Hindlimb muscle (tissue), 1 donor: ENCODE results near the gene STXBP6. TPM values are rescaled to one million over a fixed set of nuclear protein-coding genes. Genes with fewer than 3 reads are reported as not detected.
A peak's percentile ranks its signal among the peaks of the same experiment; 100 is the strongest.

ENCODE experiments used
- DNase-seq: peaks from one replicate; pipeline ENCODE4 v3.0.0-alpha.2; 2013
- polyA plus RNA-seq: library from polyadenylated mRNA; unstranded; fragments of 120-200 nt; gene quantifications from one replicate; pipeline ENCODE4 v1.2.1, GENCODE V29; 2013; ENCODE audit not compliant: insufficient read length

STXBP6 gene
- polyA plus RNA-seq = 24.9 TPM

- DNase-seq = peak; percentile 88
Measured at GRCh38 chr14:25049568-25050268, at the start of gene STXBP6. STXBP6 (minus strand) TSS chr14:25050147; CDS start chr14:24974818, 75,329 bp downstream.

- no peak for DNase-seq
Measured at GRCh38 chr14:25097120-25097519, 47.2 kb upstream of the STXBP6 start.

GRCh38 chr14:25095736-25096437 lies 45.9 kb upstream of the STXBP6 start:
- no peak for DNase-seq

- DNase-seq = no peak
Measured at GRCh38 chr14:25094171-25094907, 44.4 kb upstream of the STXBP6 start.

GRCh38 chr14:25092258-25092740 lies 42.4 kb upstream of the STXBP6 start:
- DNase-seq = no peak

GRCh38 chr14:25090716-25091454 lies 40.9 kb upstream of the STXBP6 start:
- no peak for DNase-seq

- DNase-seq = no peak
Measured at GRCh38 chr14:25090256-25090655, 40.3 kb upstream of the STXBP6 start.

- no peak for DNase-seq
Measured at GRCh38 chr14:25089496-25089895, 39.5 kb upstream of the STXBP6 start.

- DNase-seq = no peak
Measured at GRCh38 chr14:25086821-25087396, 37.0 kb upstream of the STXBP6 start.

GRCh38 chr14:25086081-25086480 lies 36.1 kb upstream of the STXBP6 start:
- DNase-seq = no peak

GRCh38 chr14:25080682-25081081 lies 30.7 kb upstream of the STXBP6 start:
- DNase-seq = no peak

- DNase-seq = no peak
Measured at GRCh38 chr14:25079311-25079710, 29.4 kb upstream of the STXBP6 start.

- DNase-seq = no peak
Measured at GRCh38 chr14:25074099-25074685, 24.2 kb upstream of the STXBP6 start.

GRCh38 chr14:25069879-25070278 lies 19.9 kb upstream of the STXBP6 start:
- no peak for DNase-seq

- no peak for DNase-seq
Measured at GRCh38 chr14:25067600-25067999, 17.7 kb upstream of the STXBP6 start.

- DNase-seq = no peak
Measured at GRCh38 chr14:25062022-25062321, 12.0 kb upstream of the STXBP6 start.

- no peak for DNase-seq
Measured at GRCh38 chr14:25056688-25057078, 6.7 kb upstream of the STXBP6 start.

- DNase-seq = no peak
Measured at GRCh38 chr14:25055992-25056687, 6.2 kb upstream of the STXBP6 start.

GRCh38 chr14:25055005-25055404 lies 5.1 kb upstream of the STXBP6 start:
- no peak for DNase-seq

- no peak for DNase-seq
Measured at GRCh38 chr14:25053585-25053984, 3.6 kb upstream of the STXBP6 start.

- DNase-seq = no peak
Measured at GRCh38 chr14:25052921-25053320, 3.0 kb upstream of the STXBP6 start.
